PC-3 (cell line): Measurements from ENCODE around the gene CCNL1. TPM values are rescaled to one million over a fixed set of nuclear protein-coding genes. Genes with fewer than 3 reads are reported as not detected.

Source experiments
- ATAC-seq: fragments of 200-7000 bp; cut with Tn5 transposase; 2 replicates; pipeline ENCODE4 v1.9.1; 2020; ENCODE audit warnings: mild to moderate bottlenecking, moderate library complexity
- BruUV-seq: library from RNA; stranded (reverse); fragments of 400-500 nt; replicated peaks from 2 replicates; lab custom pipeline; 2021; lab: Mats Ljungman, UMichigan
- CTCF ChIA-PET: fragments of 300-600 bp; sonication (Branson Sonifier 250); formaldehyde crosslinking; loops from one replicate; lab custom pipeline; 2022; ENCODE audit warnings: antibody characterized with exemption; lab: Charles Lee
- POLR2A ChIA-PET: fragments of 300-600 bp; sonication (Branson Sonifier 250); formaldehyde crosslinking; loops from one replicate; lab custom pipeline; 2022; ENCODE audit warnings: antibody characterized with exemption; ENCODE audit not compliant: unreplicated experiment; lab: Charles Lee
- DNase-seq: peaks from one replicate; pipeline ENCODE4 v3.0.0-alpha.2; 2015
- H2AFZ ChIP-seq: fragments of 300-600 bp; sonication (generic); 2 replicates; pipeline ENCODE4 v1.6.0; 2016; ENCODE audit warnings: antibody characterized with exemption, low read length
- H3F3A ChIP-seq: fragments of 300-600 bp; sonication (generic); one replicate; pipeline ENCODE4 v1.6.0; 2017; ENCODE audit warnings: antibody characterized with exemption, low read length, control low read depth, mild to moderate bottlenecking; ENCODE audit not compliant: unreplicated experiment
- H3K27ac ChIP-seq: fragments of 300-600 bp; sonication (generic); 2 replicates; pipeline ENCODE4 v1.5.1; 2016; ENCODE audit warnings: mild to moderate bottlenecking, low read length
- H3K27me3 ChIP-seq: fragments of 300-600 bp; sonication (generic); 2 replicates; pipeline ENCODE4 v1.6.1; 2016; ENCODE audit warnings: low read length, mixed read lengths
- H3K36me3 ChIP-seq: fragments of 300-600 bp; sonication (generic); 2 replicates; pipeline ENCODE4 v1.6.1; 2016; ENCODE audit warnings: low read depth, mixed run types, low read length, mixed read lengths
- H3K4me1 ChIP-seq: fragments of 300-600 bp; sonication (generic); 2 replicates; pipeline ENCODE4 v1.5.1; 2016; ENCODE audit warnings: low read length; ENCODE audit not compliant: insufficient read depth
- H3K4me2 ChIP-seq: fragments of 300-600 bp; sonication (generic); 2 replicates; pipeline ENCODE4 v1.6.0; 2016; ENCODE audit warnings: low read length
- H3K4me3 ChIP-seq: fragments of 300-600 bp; sonication (generic); 2 replicates; pipeline ENCODE4 v1.5.1; 2016; ENCODE audit warnings: mild to moderate bottlenecking, low read length, mixed read lengths
- H3K79me2 ChIP-seq: fragments of 300-600 bp; sonication (generic); 2 replicates; pipeline ENCODE4 v1.6.1; 2017; ENCODE audit warnings: low read length, mixed read lengths
- H3K9ac ChIP-seq: fragments of 300-600 bp; sonication (generic); 2 replicates; pipeline ENCODE4 v1.6.0; 2016; ENCODE audit warnings: mild to moderate bottlenecking, low read length
- H3K9me2 ChIP-seq: fragments of 300-600 bp; sonication (generic); replicated peaks from 2 replicates; pipeline ENCODE4 v1.6.1; 2016; ENCODE audit warnings: mixed run types, low read length, mixed read lengths
- H3K9me3 ChIP-seq: fragments of 300-600 bp; sonication (generic); 2 replicates; pipeline ENCODE4 v1.6.1; 2016; ENCODE audit warnings: low read length, mixed read lengths
- H4K20me1 ChIP-seq: fragments of 300-600 bp; sonication (generic); 2 replicates; pipeline ENCODE4 v1.6.1; 2016; ENCODE audit warnings: low read length, mixed read lengths
- EZH2 ChIP-seq: fragments of 300-600 bp; sonication (generic); IDR thresholded peaks from one replicate; pipeline ENCODE4 v1.6.1; 2017; ENCODE audit warnings: antibody characterized with exemption, mild to moderate bottlenecking, low read length; ENCODE audit not compliant: unreplicated experiment
- EZH2phosphoT487 ChIP-seq: fragments of 300-600 bp; sonication (generic); IDR thresholded peaks from 2 replicates; pipeline ENCODE4 v1.6.1; 2018; ENCODE audit warnings: mild to moderate bottlenecking, antibody characterized with exemption, low read length, borderline replicate concordance
- intact Hi-C: fragments of 100-400 bp; cut with micrococcal nuclease; formaldehyde crosslinking; loops from 2 replicates; pipeline ENCODE4 v1.9.0; 2023
- total RNA-seq: library from RNA; depleted of rRNA; stranded (reverse); fragments of >200 nt; gene quantifications from 2 replicates; pipeline ENCODE4 v1.2.3, GENCODE V29; 2014
- TF ChIP-seq, protein P1 (sequence below): fragments of 300-600 bp; sonication (generic); conservative IDR thresholded peaks from 2 replicates; pipeline ENCODE4 v1.5.1; 2017; ENCODE audit warnings: antibody characterized with exemption, low read depth, mild to moderate bottlenecking, low read length

CCNL1 gene
- total RNA-seq, 1 experiment from 2014 or later, result 231 TPM

GRCh38 chr3:157157836-157158235, 2.1 kb downstream of the CCNL1 start:
- intact Hi-C loops, result no loop called here
- Histone ChIP-seq H3K4me3 (peak overlapping the region; percentile 92), H3K9me2 (no peaks in the 10 kb centered on the region), H3K36me3 (peaks cover 64% of the 10 kb centered on the region), H3K9ac (peak overlapping the region; percentile 97; the same call in 1 of the 2 replicates), H4K20me1 (peaks cover 67% of the 10 kb centered on the region), H3K4me2 (peak overlapping the region; percentile 94), H2AFZ (no peak overlapping the region), H3K9me3 (no peaks in the 10 kb centered on the region), H3K27me3 (no peaks in the 10 kb centered on the region), H3K27ac (no peak overlapping the region), H3F3A (no peaks in the 10 kb centered on the region), H3K79me2 (peaks cover 71% of the 10 kb centered on the region), H3K4me1 (peaks cover 50% of the 10 kb centered on the region)
- DNase-seq, result no peak
- CTCF ChIA-PET, result no interaction called here
- no peak for TF ChIP-seq EZH2phosphoT487
- no TSS peak for BruUV-seq
- ATAC-seq, result no peak
- POLR2A ChIA-PET, result no interaction called here

DNA sequence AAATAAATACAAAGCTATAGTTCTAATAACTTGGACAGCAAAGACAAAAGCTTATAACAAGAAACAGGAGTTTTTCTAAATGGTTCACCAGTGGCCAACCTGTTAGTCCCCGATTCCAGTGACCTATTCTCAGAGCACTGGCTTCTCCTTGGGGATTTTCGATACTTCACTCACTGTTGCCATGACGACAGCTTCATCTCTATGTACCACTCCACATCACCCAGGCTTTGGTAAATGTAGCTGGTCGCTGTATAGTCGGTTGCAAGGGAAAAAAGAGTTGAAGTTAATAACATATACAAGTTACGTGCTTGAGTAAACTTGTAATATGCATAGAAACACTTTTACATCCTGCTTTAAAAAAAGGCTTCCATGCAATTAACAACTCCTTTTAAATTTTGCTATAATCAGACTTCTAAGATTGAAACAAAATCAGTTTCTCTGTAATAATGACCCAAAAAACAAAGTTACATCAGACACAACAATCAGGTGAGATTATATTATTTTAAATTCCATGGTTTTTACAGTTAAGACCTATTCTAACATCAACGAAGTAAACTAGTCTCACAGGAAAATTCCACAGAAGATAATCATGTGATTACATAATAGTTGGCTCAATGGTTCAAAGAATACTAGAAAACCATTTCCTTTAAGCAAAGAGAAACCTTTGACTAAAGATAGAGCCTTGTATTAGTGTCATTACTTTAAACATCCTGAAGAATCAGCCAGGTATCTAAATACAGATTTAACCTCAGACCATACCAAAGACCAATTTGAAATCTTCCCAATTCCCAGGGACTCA, 2.9 kb downstream of the CCNL1 start:
- H4K20me1 ChIP-seq, result peaks cover 74% of the 10 kb centered on the region
- TF ChIP-seq EZH2, result no peak
- no peak for TF ChIP-seq EZH2phosphoT487
- TF ChIP-seq, protein P1, sequence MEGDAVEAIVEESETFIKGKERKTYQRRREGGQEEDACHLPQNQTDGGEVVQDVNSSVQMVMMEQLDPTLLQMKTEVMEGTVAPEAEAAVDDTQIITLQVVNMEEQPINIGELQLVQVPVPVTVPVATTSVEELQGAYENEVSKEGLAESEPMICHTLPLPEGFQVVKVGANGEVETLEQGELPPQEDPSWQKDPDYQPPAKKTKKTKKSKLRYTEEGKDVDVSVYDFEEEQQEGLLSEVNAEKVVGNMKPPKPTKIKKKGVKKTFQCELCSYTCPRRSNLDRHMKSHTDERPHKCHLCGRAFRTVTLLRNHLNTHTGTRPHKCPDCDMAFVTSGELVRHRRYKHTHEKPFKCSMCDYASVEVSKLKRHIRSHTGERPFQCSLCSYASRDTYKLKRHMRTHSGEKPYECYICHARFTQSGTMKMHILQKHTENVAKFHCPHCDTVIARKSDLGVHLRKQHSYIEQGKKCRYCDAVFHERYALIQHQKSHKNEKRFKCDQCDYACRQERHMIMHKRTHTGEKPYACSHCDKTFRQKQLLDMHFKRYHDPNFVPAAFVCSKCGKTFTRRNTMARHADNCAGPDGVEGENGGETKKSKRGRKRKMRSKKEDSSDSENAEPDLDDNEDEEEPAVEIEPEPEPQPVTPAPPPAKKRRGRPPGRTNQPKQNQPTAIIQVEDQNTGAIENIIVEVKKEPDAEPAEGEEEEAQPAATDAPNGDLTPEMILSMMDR, result no peak
- H3K27me3 ChIP-seq, result no peaks in the 10 kb centered on the region
- peaks cover 78% of the 10 kb centered on the region for H3K79me2 ChIP-seq
- H3K4me1 ChIP-seq, result peaks cover 50% of the 10 kb centered on the region
- H3K9me2 ChIP-seq, result no peaks in the 10 kb centered on the region
- H3K9me3 ChIP-seq, result no peaks in the 10 kb centered on the region
- no peak overlapping the region for H3K9ac ChIP-seq
- CTCF ChIA-PET, result no interaction called here
- DNase-seq, result no peak
- peak overlapping the region; percentile 94 for H3K4me2 ChIP-seq
- no TSS peak for BruUV-seq
- peak overlapping the region; percentile 92 for H3K4me3 ChIP-seq
- ATAC-seq, result no peak
- H3F3A ChIP-seq, result no peaks in the 10 kb centered on the region
- H3K36me3 ChIP-seq, result peaks cover 72% of the 10 kb centered on the region
- intact Hi-C loops, result no loop called here
- POLR2A ChIA-PET, result no interaction called here
- no peak overlapping the region for H2AFZ ChIP-seq
- H3K27ac ChIP-seq, result no peak overlapping the region

DNA sequence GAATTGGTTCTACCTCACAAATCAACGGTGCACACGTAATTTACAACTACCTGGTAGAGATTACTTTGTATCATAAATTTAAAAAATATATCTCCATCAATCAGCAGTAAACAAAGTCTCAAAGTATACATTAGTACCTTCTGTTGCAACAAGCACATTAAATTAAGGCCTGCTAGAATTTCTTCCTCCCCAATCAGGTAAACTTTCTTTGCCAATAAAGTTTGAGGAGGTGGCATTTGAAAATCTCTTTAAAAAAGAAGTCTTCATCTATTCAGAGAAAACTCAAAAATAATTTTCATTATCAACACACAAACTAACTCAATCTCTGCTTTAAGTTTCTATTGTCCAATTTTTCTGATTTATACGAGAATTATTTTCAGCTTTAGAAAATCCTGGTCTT, 4.4 kb downstream of the CCNL1 start:
- Histone ChIP-seq H3K4me1 (peaks cover 41% of the 10 kb centered on the region), H3K4me3 (peak overlapping the region; percentile 92), H3K9ac (no peak overlapping the region), H3K27me3 (no peaks in the 10 kb centered on the region), H3K79me2 (peaks cover 79% of the 10 kb centered on the region), H3K27ac (no peak overlapping the region), H4K20me1 (peaks cover 87% of the 10 kb centered on the region), H3F3A (peaks cover 7% of the 10 kb centered on the region), H3K9me3 (no peaks in the 10 kb centered on the region), H3K4me2 (peak overlapping the region; percentile 94), H2AFZ (no peak overlapping the region), H3K9me2 (no peaks in the 10 kb centered on the region), H3K36me3 (peaks cover 87% of the 10 kb centered on the region)
- no peak for DNase-seq
- POLR2A ChIA-PET, result interaction anchor here (0.7 kb wide), 1 partner anchor 46 kb away, joined by 3 read pairs; no protein-coding TSS in a partner anchor
- no peak for TF ChIP-seq EZH2
- no peak for TF ChIP-seq EZH2phosphoT487
- TF ChIP-seq, protein P1, result no peak
- intact Hi-C loops, result no loop called here
- ATAC-seq, result no peak
- CTCF ChIA-PET, result no interaction called here
- no TSS peak for BruUV-seq
